RWPE1 (cell line): ENCODE results near the gene CIROP.

Experiments used
- CTCF ChIA-PET: fragments of 350-600 bp; sonication (Branson Sonifier 250); formaldehyde crosslinking; extraction: SDS; loops from one replicate; lab custom pipeline; 2021; lab: Yijun Ruan, JAX
- POLR2A ChIA-PET: fragments of 400-600 bp; formaldehyde crosslinking; extraction: SDS; loops from one replicate; lab custom pipeline; 2020; ENCODE audit warnings: antibody characterized with exemption; ENCODE audit not compliant: low non-redundant PET; lab: Yijun Ruan, JAX
- DNase-seq: peaks from one replicate; pipeline ENCODE4 v3.0.0; 2012; ENCODE audit warnings: low spot score
- H3K27ac ChIP-seq: fragments of 450-650 bp; 2 replicates; pipeline ENCODE4 v1.5.1; 2017
- CTCF ChIP-seq: fragments of 450-650 bp; conservative IDR thresholded peaks from 2 replicates; pipeline ENCODE4 v1.5.1; 2017; ENCODE audit warnings: low read depth, mild to moderate bottlenecking

Gene CIROP

GRCh38 chr14:23095196-23096108 lies 9.3 kb downstream of the CIROP start, which contains the start of gene C14orf119:
Gene C14orf119, plus strand, starts transcription at chr14:23095505. Its CDS starts 2,154 bp downstream, at chr14:23097659.
- peak; percentile 100 for DNase-seq
- no peak for TF ChIP-seq CTCF
- ChIA-PET POLR2A (interaction anchor here (0.6 to 1.7 kb wide), 3 partner anchors 16 to 87 kb away, joined by 3 to 5 read pairs (median 4); no protein-coding TSS in a partner anchor), CTCF (interaction anchor here (0.6 to 2.1 kb wide), 6 partner anchors 18 to 66 kb away, joined by 3 to 12 read pairs (median 6); no protein-coding TSS in a partner anchor)
- H3K27ac ChIP-seq = peak within 1 kb of the TSS; percentile 96

- H3K27ac ChIP-seq = peak within 1 kb of the TSS; percentile 96
- POLR2A ChIA-PET = interaction anchor here (0.6 to 1.7 kb wide), 3 partner anchors 16 to 87 kb away, joined by 3 to 5 read pairs (median 4); no protein-coding TSS in a partner anchor
- no peak for TF ChIP-seq CTCF
- CTCF ChIA-PET = interaction anchor here (0.6 to 2.1 kb wide), 5 partner anchors 17 to 65 kb away, joined by 3 to 12 read pairs (median 8); no protein-coding TSS in a partner anchor
- DNase-seq = peak; percentile 84
Measured at GRCh38 chr14:23094666-23095195, 10.1 kb downstream of the CIROP start, which contains the start of gene ACIN1. Gene ACIN1, minus strand, starts transcription at chr14:23095136. Its CDS starts 24 bp downstream, at chr14:23095112.

- no peak for TF ChIP-seq CTCF
- ChIA-PET POLR2A (interaction anchor here (0.6 to 1.7 kb wide), 3 partner anchors 15 to 88 kb away, joined by 3 to 5 read pairs (median 4); no protein-coding TSS in a partner anchor), CTCF (interaction anchor here (1.2 to 2.1 kb wide), 2 partner anchors 17 to 25 kb away, joined by 8 to 12 read pairs; no protein-coding TSS in a partner anchor)
- peak overlapping the region; percentile 96 for H3K27ac ChIP-seq
- DNase-seq = no peak
Measured at GRCh38 chr14:23093991-23094665, 10.7 kb downstream of the CIROP start.

DNA sequence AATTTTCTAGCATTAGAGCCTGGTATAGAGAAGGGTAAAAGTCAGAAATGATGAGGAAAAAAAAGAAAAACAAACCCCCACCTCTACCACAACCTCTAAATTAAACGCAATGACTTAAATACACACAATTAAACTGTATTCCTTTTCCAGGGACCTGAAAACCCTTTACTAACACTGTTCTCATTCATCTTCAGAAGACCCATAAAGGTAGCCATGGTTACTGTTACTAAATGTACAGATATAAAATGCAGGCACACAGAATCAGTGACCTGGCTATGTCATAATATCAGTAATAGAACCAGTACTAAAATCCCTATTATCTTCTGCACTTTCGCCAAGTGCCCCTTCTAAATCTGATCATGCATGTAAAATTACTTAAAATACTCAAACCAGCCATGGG lies 11.3 kb downstream of the CIROP start:
- ChIA-PET POLR2A (no interaction called here), CTCF (interaction anchor here (2.1 kb wide), 1 partner anchor 16 kb away, joined by 12 read pairs; no protein-coding TSS in a partner anchor)
- DNase-seq = no peak
- no peak for TF ChIP-seq CTCF
- H3K27ac ChIP-seq = no peak overlapping the region

DNA sequence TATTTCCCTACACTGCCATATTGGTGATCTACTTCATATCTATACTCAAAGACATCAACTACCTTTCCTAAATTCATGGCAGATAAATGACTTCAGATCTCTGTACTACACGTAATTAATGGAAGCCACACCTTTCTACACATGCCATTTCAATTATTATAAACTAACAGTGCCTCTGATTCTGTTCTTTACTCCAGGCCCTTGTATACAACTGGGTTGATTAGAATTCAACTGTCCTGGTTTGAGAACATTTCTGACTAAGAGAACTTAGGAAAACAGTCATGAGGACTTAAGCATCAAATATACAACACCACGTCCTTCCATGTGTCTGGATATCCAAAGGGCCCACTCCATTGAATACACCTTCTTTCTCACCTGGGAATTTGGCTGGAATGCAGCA lies 11.7 kb downstream of the CIROP start:
- TF ChIP-seq CTCF = no peak
- POLR2A ChIA-PET = no interaction called here
- no peak for DNase-seq

More for the DNA sequence above, 11.7 kb downstream of the CIROP start:
- no peak overlapping the region for H3K27ac ChIP-seq
- CTCF ChIA-PET = interaction anchor here (3.4 kb wide), 1 partner anchor 16 kb away, joined by 15 read pairs; no protein-coding TSS in a partner anchor
